ENCODE data around the gene PAM. TPM values are rescaled to one million over a fixed set of nuclear protein-coding genes. Genes with fewer than 3 reads are reported as not detected.
"Not testable (repeated sequence)": the region's sequence is repeated elsewhere in the genome, so short reads cannot be mapped to it uniquely, and the experiment has no call there.

PAM gene
- total RNA-seq, 2 donors from 2014 or later = 66.5 to 153 TPM

DNA sequence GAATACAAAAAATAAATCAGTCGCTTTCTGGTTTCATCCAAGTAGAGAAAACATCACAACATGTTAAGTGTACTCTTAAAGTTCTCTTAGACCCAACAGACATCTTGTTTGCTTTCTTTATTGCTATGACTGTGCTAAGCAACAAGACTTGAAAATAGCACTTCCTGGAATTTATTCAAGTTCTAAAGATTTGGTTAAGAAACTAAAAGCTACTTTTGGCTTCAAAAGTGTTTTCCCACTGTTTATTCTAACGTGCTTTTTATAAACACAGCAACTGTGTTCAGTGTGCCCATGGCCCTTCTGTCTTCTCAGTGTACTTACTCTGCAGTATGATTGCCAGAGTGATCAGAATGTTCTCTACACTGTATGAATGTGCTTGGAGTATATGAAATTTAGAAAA is 255.1 kb downstream of the PAM start:
- Mint-ChIP-seq H3K4me1 (peaks cover 4% of the 10 kb centered on the region), H3K27me3 (no peaks in the 10 kb centered on the region), H3K27ac (no peak overlapping the region), H3K36me3 (ENCODE audit: low read depth) (peaks cover 72% of the 10 kb centered on the region), H3K9me3 (no peaks in the 10 kb centered on the region), H3K4me3 (no peak overlapping the region)
- no peak for ATAC-seq (replicated peaks)

DNA sequence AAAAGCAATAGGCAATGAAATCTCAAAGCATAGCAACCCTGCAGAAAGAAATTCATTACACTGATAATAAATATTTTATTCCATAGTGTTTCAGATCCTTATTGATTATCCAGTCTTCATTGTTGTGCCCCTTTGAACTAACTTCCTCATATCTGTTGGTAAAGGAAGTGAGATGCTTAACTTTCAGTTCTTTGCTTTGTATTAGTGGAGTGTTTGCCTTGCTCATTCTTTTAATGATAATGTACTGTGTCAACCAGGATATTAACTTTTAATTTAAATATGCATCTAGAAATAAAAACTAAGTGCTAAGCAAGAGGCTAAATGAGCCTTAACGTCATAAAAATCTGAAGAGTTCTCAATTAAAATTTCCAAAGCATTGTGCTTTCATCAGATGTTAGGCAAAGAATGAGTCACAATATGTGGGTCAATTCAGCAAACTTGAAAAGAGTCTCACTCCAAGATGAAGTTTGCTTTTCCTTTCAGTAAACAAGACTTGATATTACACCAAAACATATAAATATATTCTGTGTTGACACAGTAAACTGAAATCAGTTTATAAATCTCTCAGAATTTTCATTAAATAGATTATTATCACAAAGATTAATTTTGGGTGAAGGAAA is 258.9 kb downstream of the PAM start:
- H3K36me3 Mint-ChIP-seq (ENCODE audit: low read depth) = peaks cover 82% of the 10 kb centered on the region
- H3K27ac Mint-ChIP-seq = no peak overlapping the region
- peaks cover 4% of the 10 kb centered on the region for H3K4me1 Mint-ChIP-seq
- H3K27me3 Mint-ChIP-seq = no peaks in the 10 kb centered on the region
- H3K9me3 Mint-ChIP-seq = no peaks in the 10 kb centered on the region
- ATAC-seq (replicated peaks) = no peak
- no peak overlapping the region for H3K4me3 Mint-ChIP-seq

DNA sequence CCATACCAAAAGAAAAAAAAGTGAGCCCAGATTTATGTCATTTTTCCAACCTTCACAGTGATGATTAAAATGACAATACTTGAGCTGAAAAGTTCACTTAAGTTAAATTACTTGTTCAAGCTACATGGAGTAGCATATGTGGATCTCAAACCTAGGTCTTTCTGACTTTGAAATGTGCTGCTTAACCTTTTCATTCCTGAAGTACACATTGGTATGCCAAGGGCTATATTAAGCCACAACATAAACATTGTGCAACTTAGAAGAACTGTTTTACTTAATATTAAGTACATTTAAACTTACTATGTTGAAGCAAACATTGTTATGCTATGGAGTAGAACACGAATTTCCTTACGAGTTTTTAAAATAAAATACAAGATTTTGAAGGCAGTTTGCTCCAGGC is 259.9 kb downstream of the PAM start:
- Mint-ChIP-seq H3K36me3 (ENCODE audit: low read depth) (peaks cover 83% of the 10 kb centered on the region), H3K27me3 (no peaks in the 10 kb centered on the region), H3K27ac (no peak overlapping the region), H3K9me3 (no peaks in the 10 kb centered on the region), H3K4me1 (peaks cover 4% of the 10 kb centered on the region), H3K4me3 (no peak overlapping the region)
- no peak for ATAC-seq (replicated peaks)

DNA sequence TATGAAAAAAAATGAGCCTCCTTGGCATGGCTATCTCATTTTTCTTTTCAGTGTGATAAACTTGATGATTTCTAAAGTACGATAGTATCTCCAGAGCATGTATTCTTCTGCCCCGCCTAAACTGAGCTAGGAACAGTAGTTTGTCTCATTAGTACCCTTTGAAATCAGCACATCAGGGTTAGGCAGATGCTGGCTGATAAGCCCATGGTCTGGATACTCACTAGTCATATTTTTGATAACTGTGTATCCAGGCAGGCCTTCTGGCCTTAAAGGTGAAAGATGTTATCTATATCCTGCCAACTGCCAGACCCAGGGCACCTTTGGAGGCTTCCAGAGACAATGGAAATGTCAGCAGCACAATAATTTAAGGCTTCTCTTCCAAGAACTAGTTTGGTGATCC is 261.1 kb downstream of the PAM start:
- H3K9me3 Mint-ChIP-seq = no peaks in the 10 kb centered on the region
- H3K36me3 Mint-ChIP-seq (ENCODE audit: low read depth) = peaks cover 87% of the 10 kb centered on the region
- no peak for ATAC-seq (replicated peaks)
- H3K27ac Mint-ChIP-seq = no peak overlapping the region
- H3K4me1 Mint-ChIP-seq = peaks cover 4% of the 10 kb centered on the region
- no peak overlapping the region for H3K4me3 Mint-ChIP-seq
- no peaks in the 10 kb centered on the region for H3K27me3 Mint-ChIP-seq

DNA sequence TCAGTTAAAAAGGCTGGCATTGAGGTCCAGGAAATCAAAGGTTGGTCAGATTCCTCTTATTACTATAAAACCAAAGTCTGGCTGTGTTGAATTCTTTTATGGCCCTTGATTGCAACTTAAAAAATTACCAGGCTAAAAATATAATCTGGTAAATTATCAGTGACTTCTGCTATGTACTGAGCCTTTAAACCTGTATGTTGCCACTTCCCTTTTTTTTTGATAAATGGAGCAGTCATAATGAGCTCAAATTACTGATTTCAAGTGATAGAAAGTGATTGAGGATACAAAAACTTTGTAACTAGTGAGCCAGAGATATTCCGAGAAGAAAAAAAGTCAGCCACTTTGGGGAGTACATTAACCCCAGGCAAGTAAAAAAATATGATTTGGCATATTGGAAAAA is 264.7 kb downstream of the PAM start:
- H3K36me3 Mint-ChIP-seq (ENCODE audit: low read depth) = peaks cover 97% of the 10 kb centered on the region
- H3K4me3 Mint-ChIP-seq = no peak overlapping the region
- no peaks in the 10 kb centered on the region for H3K4me1 Mint-ChIP-seq
- no peaks in the 10 kb centered on the region for H3K27me3 Mint-ChIP-seq
- no peak for ATAC-seq (replicated peaks)
- H3K9me3 Mint-ChIP-seq = no peaks in the 10 kb centered on the region
- H3K27ac Mint-ChIP-seq = no peak overlapping the region

DNA sequence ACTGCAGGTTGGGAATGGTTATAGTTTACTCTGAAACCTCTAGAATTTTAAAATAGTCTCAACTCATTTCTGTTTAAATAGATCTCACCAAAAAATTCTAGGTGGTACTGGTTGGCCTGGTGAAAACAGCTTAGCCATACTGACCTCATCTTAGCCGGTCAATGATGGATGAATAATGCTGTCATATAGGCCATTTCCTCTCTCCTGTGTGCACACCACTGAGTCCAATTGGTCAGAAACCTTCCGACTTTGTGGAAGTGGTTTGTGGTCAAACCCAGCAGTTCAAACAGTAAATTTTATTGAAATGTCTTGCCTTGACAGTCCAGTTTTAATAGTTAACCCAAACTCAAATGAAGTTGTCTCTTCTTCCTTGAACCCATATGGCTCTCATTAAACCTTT is 266.2 kb downstream of the PAM start:
- H3K9me3 Mint-ChIP-seq = no peaks in the 10 kb centered on the region

DNA sequence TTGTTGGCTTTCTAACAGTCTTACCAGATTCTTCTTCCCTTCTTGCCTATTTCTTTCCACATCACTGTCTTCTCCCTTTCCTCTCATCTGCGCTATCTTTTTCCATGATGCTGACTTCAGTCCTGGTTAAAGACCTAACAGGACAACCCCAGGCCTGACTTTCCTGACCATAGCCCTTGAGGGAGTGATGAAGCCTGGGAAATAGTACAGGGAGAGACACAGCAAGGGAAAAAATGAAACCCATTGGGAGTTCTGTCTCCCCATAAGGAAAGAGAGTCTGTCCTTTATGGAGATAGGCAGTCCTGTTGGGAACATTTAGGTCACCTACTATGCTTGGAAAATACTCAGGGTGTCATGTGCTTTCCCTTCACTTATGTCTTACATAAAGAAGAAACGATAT is 272.2 kb downstream of the PAM start:
- peaks cover 96% of the 10 kb centered on the region for H3K36me3 Mint-ChIP-seq (ENCODE audit: low read depth)
- H3K27ac Mint-ChIP-seq = no peak overlapping the region
- ATAC-seq (replicated peaks) = no peak
- no peaks in the 10 kb centered on the region for H3K9me3 Mint-ChIP-seq
- no peak overlapping the region for H3K4me3 Mint-ChIP-seq
- H3K27me3 Mint-ChIP-seq = no peaks in the 10 kb centered on the region
- H3K4me1 Mint-ChIP-seq = no peaks in the 10 kb centered on the region

More for the DNA sequence above, 266.2 kb downstream of the PAM start:
- Mint-ChIP-seq H3K4me3 (no peak overlapping the region), H3K36me3 (ENCODE audit: low read depth) (peaks cover 98% of the 10 kb centered on the region), H3K27ac (no peak overlapping the region), H3K4me1 (no peaks in the 10 kb centered on the region), H3K27me3 (no peaks in the 10 kb centered on the region)
- peak; percentile 73 for ATAC-seq (replicated peaks)

DNA sequence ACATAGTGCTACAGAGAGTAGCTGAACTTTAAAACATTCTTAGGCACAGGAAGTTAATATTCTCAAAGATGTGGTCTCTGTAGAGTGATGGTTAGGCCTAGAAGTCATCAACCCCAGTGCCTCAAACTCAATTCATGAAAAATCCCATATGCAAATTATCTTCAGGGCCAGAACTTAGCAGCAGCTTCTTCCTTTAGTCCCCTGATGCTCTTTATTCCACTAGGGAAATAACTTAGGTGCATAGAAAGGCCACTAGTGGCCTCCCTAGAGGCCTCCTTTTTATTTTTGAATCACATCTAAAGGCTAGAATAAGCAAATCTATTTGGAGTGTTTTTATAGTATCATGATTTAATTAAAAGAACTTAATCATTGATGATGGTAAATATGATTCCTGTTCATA is 276.5 kb downstream of the PAM start:
- Mint-ChIP-seq H3K9me3 (no peaks in the 10 kb centered on the region), H3K27ac (no peak overlapping the region), H3K27me3 (no peaks in the 10 kb centered on the region), H3K4me3 (no peak overlapping the region), H3K4me1 (no peaks in the 10 kb centered on the region), H3K36me3 (ENCODE audit: low read depth) (peaks cover 59% of the 10 kb centered on the region)
- no peak for ATAC-seq (replicated peaks)

DNA sequence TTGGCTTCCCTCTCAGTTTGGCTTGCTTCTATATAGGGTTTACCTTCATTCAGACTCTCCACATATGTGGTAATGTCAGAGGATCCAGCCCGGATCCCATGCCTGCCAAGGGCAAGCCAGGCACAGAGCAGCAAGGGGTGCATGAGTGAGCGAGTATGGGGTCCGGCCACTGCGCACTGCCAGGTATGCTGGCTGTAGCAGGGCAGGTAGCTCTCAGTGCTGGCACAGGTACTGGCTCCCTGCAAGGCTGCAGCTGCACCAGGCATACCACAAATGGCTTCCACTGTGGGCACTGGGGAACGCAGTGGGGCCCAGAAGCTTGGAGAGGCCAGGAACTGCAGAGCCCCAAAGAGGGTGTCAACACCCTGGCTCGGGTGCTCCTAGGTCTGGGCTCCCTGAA is 278.6 kb downstream of the PAM start:
- Mint-ChIP-seq H3K4me3 (no peak overlapping the region), H3K27me3 (no peaks in the 10 kb centered on the region), H3K4me1 (no peaks in the 10 kb centered on the region), H3K27ac (no peak overlapping the region), H3K9me3 (no peaks in the 10 kb centered on the region), H3K36me3 (ENCODE audit: low read depth) (peaks cover 39% of the 10 kb centered on the region)
- peak; percentile 12 for ATAC-seq (replicated peaks)

DNA sequence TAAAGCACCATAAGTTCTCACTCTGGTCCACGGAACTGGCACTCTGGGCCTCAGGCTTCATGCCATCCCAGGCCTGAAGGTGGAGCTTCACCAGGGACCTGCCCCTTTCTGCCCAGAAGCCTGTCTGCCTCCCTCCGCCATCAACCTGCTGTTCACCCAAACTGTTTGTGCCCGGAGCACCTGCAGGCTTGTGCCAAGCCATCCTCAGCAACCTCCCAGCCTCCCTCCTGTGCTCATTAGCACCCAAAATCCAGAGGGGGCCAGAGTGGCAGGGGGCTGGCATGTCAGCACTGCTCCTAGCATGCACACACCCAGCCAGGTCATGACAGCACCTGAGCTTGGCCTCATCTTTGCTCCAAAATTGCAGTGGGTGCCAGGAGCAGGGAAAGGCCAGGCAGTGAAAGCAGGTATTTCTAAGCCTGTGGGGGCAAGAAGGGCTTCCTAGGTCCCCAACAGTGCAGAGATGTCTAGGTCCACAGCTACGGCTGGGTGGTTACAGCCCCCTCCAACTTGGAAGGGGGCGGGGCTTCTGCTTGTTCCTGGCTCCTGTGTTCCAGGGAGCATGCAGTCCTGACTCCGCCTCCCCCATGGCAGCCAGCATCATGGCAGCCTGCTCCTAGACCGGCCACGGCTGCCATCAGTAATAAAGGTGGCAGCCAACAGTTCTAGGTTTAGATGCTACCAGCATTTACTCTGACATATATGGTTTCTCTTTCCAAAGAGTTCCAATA is 279.7 kb downstream of the PAM start:
- Mint-ChIP-seq H3K27ac (no peak overlapping the region), H3K9me3 (no peaks in the 10 kb centered on the region), H3K4me1 (no peaks in the 10 kb centered on the region), H3K36me3 (ENCODE audit: low read depth) (peaks cover 29% of the 10 kb centered on the region), H3K27me3 (no peaks in the 10 kb centered on the region), H3K4me3 (no peak overlapping the region)
- no peak for ATAC-seq (replicated peaks)

DNA sequence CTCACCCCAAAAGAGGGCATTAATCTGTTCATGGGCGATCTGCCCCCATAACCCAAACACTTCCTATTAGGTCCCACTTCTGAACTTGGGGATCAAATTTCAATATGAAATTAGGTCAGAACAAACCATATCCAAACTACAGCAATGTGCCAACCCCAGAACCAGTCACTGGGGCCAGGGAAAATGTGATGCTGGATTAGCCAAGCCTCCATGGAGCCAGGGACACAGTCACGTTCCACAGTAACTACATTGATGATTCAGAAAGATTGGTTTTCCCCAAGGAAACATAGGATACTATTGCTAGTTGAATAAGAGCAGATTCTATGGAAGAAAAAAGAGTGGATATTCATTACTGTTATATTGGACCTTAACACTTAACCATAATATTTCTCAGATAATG is 280.6 kb downstream of the PAM start:
- Mint-ChIP-seq H3K27me3 (no peaks in the 10 kb centered on the region), H3K36me3 (ENCODE audit: low read depth) (peaks cover 21% of the 10 kb centered on the region), H3K9me3 (no peaks in the 10 kb centered on the region), H3K4me1 (no peaks in the 10 kb centered on the region), H3K4me3 (no peak overlapping the region), H3K27ac (no peak overlapping the region)
- no peak for ATAC-seq (replicated peaks)

DNA sequence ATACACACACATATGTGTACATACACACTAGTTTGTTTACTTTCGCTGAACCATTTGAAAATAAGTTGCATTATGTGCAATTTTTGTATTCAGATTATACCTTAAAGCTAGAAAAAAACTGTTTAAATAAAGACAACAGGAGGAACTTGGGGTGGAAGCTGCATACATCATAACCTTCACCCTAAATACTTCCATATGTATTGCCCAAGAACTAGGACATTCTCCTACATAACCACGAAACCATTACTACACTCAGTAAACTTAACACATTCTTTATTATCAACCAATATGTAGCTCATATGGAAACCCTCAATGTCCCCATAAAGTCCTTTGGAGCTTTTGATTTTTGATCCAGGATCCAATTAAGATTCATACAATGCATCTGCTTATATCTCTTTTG is 281.5 kb downstream of the PAM start:
- no peaks in the 10 kb centered on the region for H3K4me1 Mint-ChIP-seq
- H3K9me3 Mint-ChIP-seq = no peaks in the 10 kb centered on the region
- H3K27me3 Mint-ChIP-seq = no peaks in the 10 kb centered on the region
- H3K4me3 Mint-ChIP-seq = no peak overlapping the region
- peaks cover 12% of the 10 kb centered on the region for H3K36me3 Mint-ChIP-seq (ENCODE audit: low read depth)
- ATAC-seq (replicated peaks) = no peak
- H3K27ac Mint-ChIP-seq = no peak overlapping the region

DNA sequence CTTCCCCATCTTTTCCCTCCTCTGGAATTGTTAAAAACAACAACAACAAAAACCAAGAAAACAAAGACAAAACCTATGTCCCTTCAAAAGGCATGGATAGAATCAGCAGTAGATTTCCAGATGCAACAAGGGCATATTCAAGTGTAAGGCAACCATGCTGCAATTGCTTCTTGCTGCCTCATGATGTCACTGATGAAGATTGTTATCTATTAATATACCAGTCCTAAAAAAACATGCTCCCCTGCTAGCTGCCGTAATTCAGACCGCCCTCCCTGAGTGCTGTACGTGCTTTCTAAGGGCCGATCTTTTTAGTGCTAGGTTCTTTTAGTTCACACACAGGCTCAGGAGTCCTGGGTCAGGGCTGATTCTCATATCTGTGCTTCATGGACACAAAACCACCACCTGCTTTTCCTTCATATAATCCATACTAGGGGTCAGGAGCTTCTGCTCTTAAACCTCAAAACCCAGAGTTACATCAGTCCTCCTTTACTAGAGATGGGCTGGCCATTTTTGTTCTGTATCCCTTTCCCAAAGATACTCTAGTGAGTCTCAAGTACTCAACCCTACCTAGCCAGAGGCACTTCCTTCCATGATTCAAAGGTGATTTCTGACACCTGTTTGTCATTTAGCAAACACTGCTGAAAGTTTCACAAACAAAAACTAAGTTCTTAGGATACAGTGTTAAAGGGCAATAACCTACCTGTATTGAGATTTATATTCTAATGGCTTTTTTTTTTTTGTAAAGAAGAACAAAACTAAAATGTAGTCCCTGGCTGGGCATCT is 282.8 kb downstream of the PAM start:
- Mint-ChIP-seq H3K27ac (no peak overlapping the region), H3K27me3 (no peaks in the 10 kb centered on the region), H3K4me3 (no peak overlapping the region), H3K9me3 (no peaks in the 10 kb centered on the region), H3K4me1 (no peaks in the 10 kb centered on the region), H3K36me3 (ENCODE audit: low read depth) (no peaks in the 10 kb centered on the region)
- ATAC-seq (replicated peaks) = no peak

DNA sequence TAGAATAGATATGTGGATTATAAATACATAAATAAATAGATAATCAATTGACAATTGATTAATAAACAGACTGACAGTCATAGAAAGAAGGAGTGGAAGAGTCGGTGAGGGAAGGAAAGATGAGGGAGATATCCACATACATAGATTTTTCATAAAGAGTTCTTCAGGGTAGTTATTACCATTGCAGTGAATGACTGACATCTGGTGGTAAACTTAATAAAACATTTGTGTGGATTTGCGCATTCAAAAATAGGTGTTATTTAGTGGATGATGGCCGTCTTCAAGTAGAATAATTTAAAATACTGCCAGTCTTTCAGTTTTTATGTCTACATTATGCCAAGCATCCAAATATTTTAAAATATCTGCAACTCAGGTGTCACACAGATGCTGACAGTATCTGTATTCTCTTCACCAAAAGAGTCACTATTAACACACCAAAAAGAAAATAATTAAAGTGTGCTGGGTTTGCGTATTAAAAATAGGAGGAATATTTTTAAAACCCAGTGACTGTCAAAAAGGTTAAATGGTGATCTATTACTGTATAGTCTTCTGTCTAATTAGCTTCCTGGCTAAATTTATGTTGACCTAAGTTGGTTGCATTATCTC is 286.1 kb downstream of the PAM start:
- Mint-ChIP-seq H3K9me3 (no peaks in the 10 kb centered on the region), H3K27me3 (peaks cover 8% of the 10 kb centered on the region), H3K4me3 (no peak overlapping the region), H3K36me3 (ENCODE audit: low read depth) (no peaks in the 10 kb centered on the region), H3K4me1 (no peaks in the 10 kb centered on the region), H3K27ac (no peak overlapping the region)
- no peak for ATAC-seq (replicated peaks)

DNA sequence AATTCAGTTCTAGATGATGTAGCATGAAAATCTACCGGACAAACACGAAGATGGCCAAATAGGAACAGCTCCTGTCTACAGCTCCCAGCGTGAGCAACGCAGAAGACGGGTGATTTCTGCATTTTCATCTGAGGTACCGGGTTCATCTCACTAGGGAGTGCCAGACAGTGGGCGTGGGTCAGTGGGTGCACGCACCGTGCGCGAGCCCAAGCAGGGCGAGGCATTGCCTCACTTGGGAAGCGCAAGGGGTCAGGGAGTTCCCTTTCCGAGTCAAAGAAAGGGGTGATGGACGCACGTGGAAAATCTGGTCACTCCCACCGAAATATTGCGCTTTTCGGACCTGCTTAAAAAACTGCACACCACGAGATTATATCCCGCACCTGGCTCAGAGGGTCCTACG is 291.6 kb downstream of the PAM start:
- not testable (repeated sequence) for H3K36me3 Mint-ChIP-seq (ENCODE audit: low read depth); H3K4me3 Mint-ChIP-seq; H3K9me3 Mint-ChIP-seq; ATAC-seq (replicated peaks); H3K27ac Mint-ChIP-seq; H3K27me3 Mint-ChIP-seq; H3K4me1 Mint-ChIP-seq
